ENCODE results near the gene SYN1.

- TF ChIP-seq, protein P1, sequence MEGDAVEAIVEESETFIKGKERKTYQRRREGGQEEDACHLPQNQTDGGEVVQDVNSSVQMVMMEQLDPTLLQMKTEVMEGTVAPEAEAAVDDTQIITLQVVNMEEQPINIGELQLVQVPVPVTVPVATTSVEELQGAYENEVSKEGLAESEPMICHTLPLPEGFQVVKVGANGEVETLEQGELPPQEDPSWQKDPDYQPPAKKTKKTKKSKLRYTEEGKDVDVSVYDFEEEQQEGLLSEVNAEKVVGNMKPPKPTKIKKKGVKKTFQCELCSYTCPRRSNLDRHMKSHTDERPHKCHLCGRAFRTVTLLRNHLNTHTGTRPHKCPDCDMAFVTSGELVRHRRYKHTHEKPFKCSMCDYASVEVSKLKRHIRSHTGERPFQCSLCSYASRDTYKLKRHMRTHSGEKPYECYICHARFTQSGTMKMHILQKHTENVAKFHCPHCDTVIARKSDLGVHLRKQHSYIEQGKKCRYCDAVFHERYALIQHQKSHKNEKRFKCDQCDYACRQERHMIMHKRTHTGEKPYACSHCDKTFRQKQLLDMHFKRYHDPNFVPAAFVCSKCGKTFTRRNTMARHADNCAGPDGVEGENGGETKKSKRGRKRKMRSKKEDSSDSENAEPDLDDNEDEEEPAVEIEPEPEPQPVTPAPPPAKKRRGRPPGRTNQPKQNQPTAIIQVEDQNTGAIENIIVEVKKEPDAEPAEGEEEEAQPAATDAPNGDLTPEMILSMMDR (IDR thresholded peaks at IDR 0.05), result peak; percentile 42 to 67 (median 63)
- TF ChIP-seq EP300 (IDR thresholded peaks at IDR 0.05), result no peak
Observed at GRCh38 chrX:47523297-47523696, 96.4 kb downstream of the SYN1 start.

Data from sigmoid colon (tissue), 4 donors.